ENCODE results near the gene OPHN1. TPM values are rescaled to one million over a fixed set of nuclear protein-coding genes. Genes with fewer than 3 reads are reported as not detected.

The OPHN1 gene
- total and polyA plus RNA-seq, 2 donors (not counting 3 experiments of a cell fraction or from before 2014, with no cell fraction given) = 3.9 to 6.7 TPM

DNA sequence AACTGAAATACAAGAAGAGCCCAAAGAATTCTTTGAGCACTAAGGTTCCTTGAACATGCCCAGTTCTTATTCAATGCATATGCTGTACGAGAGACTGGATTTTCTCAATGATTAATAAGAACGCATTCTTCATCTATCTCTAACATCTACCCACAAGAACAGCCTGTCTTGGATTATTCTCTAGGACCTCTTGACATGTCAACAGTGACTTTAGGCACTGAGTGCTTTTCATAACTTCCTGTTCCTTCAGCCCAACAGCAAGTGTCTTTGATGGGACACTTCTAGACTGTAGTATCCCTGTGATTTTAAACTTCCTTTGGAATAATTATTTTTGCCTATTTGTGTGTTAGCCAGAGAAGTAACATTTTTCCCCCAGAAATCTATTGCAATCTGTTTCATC is 69.3 kb downstream of the OPHN1 start:
- no peaks in the 10 kb centered on the region for H4K20me1 ChIP-seq (replicated peaks; ENCODE audit: control insufficient read depth, extremely low read depth, insufficient read depth, low read length)
- no peak for DNase-seq (ENCODE audit: low read depth, low spot score)
- no peak overlapping the region for H3K4me3 ChIP-seq (replicated peaks in 1 of 3; ENCODE audit: insufficient read depth in 1 of 3, low read depth in 1 of 3, low read length in 3 of 3)
- H2AFZ ChIP-seq (ENCODE audit: low read depth, low read length) = no peak overlapping the region
- no peaks in the 10 kb centered on the region for H3K9me1 ChIP-seq (replicated peaks; ENCODE audit: control insufficient read depth, extremely low read depth, insufficient read depth, low read length)
- H3K4me2 ChIP-seq (ENCODE audit: insufficient read depth, low read length) = no peak overlapping the region
- POLR2A ChIA-PET = no interaction called here
- no TSS peak for BruUV-seq (replicated peaks)
- H3K79me2 ChIP-seq (ENCODE audit: control insufficient read depth, insufficient read depth, low read length) = no peaks in the 10 kb centered on the region
- dilution Hi-C loops (cut with MboI; ENCODE audit: extremely low pct_ligation_motif_present, low sequenced_read_pairs) (no loop called here), intact Hi-C loops (cut with micrococcal nuclease) (no loop called here)
- peak; percentile 8 for FAIRE-seq
- H3K9me3 ChIP-seq (replicated peaks; ENCODE audit: control insufficient read depth, insufficient read depth, low read length) = no peaks in the 10 kb centered on the region
- H3K9ac ChIP-seq (replicated peaks; ENCODE audit: extremely low read depth, insufficient read depth, low read length) = no peak overlapping the region
- no peaks in the 10 kb centered on the region for H3K36me3 ChIP-seq (ENCODE audit: control insufficient read depth in 2 of 2, extremely low read depth in 1 of 2, insufficient read depth in 2 of 2, low read length in 2 of 2)
- CTCF ChIA-PET = no interaction called here
- H3K27me3 ChIP-seq (ENCODE audit: control insufficient read depth in 2 of 2, insufficient read depth in 2 of 2, low read length in 2 of 2) = no peaks in the 10 kb centered on the region
- no peak overlapping the region for H3K27ac ChIP-seq (ENCODE audit: insufficient read depth, low read depth, low read length)
- TF ChIP-seq, protein P1, sequence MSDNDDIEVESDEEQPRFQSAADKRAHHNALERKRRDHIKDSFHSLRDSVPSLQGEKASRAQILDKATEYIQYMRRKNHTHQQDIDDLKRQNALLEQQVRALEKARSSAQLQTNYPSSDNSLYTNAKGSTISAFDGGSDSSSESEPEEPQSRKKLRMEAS (IDR thresholded peaks at IDR 0.05; ENCODE audit: insufficient read depth, insufficient read length) = no peak
- TF ChIP-seq EZH2 (IDR thresholded peaks at IDR 0.05; ENCODE audit: borderline replicate concordance, low read depth, low read length, severe bottlenecking) (no peak), FOS (IDR thresholded peaks at IDR 0.05; ENCODE audit: borderline replicate concordance, insufficient read depth, low read length) (no peak), POLR2AphosphoS5 (IDR thresholded peaks at IDR 0.05; ENCODE audit: insufficient read depth, low read depth, low read length) (no peak), GATA2 (IDR thresholded peaks at IDR 0.05; ENCODE audit: insufficient read depth, insufficient read length, low read depth, low read length) (no peak), POLR2A (IDR thresholded peaks at IDR 0.05; ENCODE audit: low read depth, low read length) (no peak), JUN (IDR thresholded peaks at IDR 0.05; ENCODE audit: borderline replicate concordance, insufficient read depth, insufficient read length, low read depth) (no peak), MYC (IDR thresholded peaks at IDR 0.05; ENCODE audit: low read depth, low read length) (no peak)
- TF ChIP-seq, protein P2, sequence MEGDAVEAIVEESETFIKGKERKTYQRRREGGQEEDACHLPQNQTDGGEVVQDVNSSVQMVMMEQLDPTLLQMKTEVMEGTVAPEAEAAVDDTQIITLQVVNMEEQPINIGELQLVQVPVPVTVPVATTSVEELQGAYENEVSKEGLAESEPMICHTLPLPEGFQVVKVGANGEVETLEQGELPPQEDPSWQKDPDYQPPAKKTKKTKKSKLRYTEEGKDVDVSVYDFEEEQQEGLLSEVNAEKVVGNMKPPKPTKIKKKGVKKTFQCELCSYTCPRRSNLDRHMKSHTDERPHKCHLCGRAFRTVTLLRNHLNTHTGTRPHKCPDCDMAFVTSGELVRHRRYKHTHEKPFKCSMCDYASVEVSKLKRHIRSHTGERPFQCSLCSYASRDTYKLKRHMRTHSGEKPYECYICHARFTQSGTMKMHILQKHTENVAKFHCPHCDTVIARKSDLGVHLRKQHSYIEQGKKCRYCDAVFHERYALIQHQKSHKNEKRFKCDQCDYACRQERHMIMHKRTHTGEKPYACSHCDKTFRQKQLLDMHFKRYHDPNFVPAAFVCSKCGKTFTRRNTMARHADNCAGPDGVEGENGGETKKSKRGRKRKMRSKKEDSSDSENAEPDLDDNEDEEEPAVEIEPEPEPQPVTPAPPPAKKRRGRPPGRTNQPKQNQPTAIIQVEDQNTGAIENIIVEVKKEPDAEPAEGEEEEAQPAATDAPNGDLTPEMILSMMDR (IDR thresholded peaks at IDR 0.05; ENCODE audit: extremely low read depth in 1 of 2, insufficient read depth in 1 of 2, low read depth in 1 of 2, low read length in 2 of 2) = no peak
- no peaks in the 10 kb centered on the region for H3K4me1 ChIP-seq (ENCODE audit: control insufficient read depth, extremely low read depth, insufficient read depth, low read length)

Data from endothelial cell of umbilical vein (primary cell).